Measurements from ENCODE around the gene ORAI2.

Gene ORAI2

DNA sequence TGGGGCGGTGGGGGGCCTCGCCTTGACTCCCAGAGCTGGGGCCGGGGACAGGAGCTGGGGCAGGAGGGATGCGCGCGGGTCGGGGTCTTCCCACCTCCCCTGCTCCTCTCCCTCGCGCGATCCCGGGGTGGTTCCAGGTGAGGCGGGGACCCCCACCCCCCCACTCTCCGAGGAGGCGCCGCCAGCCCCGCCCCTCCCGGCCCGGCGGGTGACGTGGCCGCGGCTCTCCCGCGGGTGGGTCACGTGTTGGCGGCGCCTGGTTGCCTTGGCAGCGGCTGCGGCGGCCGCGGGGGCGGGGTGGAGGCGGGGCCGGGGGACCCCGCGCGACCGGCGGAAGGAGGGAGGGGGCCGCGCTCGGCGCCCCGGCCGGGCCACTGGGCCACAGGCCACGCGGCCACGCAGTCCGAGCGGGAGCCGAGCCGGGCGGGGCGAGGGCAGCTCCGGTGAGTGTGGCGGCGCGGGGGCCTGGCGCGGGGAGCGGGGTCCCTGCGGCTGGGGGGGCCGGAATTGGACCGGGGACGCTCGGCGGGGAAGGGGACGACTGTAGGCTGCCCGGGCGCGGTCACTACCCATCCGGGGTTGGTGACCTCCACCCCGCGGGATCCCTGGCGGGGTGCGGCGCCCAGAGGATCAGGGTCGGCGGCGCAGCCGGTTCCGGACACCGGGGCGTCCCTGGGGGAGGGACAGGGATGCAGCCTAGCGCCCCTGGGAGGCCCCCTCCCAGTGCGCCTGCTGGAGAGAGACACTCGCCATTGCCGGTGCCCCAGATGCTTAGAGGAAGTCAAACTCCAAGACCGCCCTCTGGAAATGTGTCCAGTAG lies at the start of gene ORAI2:
ORAI2 (plus strand) TSS at position 357 of the 820 bp plus-strand sequence. CDS start 5,382 bp downstream, outside the sequence.
- Histone ChIP-seq H3K4me1 (ENCODE audit: control insufficient read depth in 1 of 2, insufficient read depth in 2 of 2, low read length in 2 of 2) (peaks cover 0 to 17% of the 10 kb centered on the region in 2 donors), H3K27me3 (ENCODE audit: low read depth, low read length) (no peaks in the 10 kb centered on the region), H3K36me3 (ENCODE audit: control insufficient read depth in 1 of 2, insufficient read depth in 2 of 2, low read length in 2 of 2) (no peaks in the 10 kb centered on the region), H3K27ac (ENCODE audit: low read length) (no peak within 1 kb of the TSS), H3K9me3 (ENCODE audit: control insufficient read depth in 1 of 2, low read length in 2 of 2) (no peaks in the 10 kb centered on the region), H3K4me3 (ENCODE audit: low read depth in 1 of 2, low read length in 2 of 2) (peak within 1 kb of the TSS; percentile 60 to 82)

GRCh38 chr7:102387064-102387463 lies 46.3 kb upstream of the ORAI2 start:
- Histone ChIP-seq H3K9me3 (ENCODE audit: control insufficient read depth in 1 of 2, low read length in 2 of 2) (no peaks in the 10 kb centered on the region), H3K27ac (ENCODE audit: low read length) (no peak overlapping the region), H3K4me1 (ENCODE audit: control insufficient read depth in 1 of 2, insufficient read depth in 2 of 2, low read length in 2 of 2) (no peaks in the 10 kb centered on the region), H3K36me3 (ENCODE audit: control insufficient read depth in 1 of 2, insufficient read depth in 2 of 2, low read length in 2 of 2) (peaks cover 6 to 10% of the 10 kb centered on the region in 2 donors), H3K27me3 (ENCODE audit: low read depth, low read length) (no peaks in the 10 kb centered on the region), H3K4me3 (ENCODE audit: low read depth in 1 of 2, low read length in 2 of 2) (no peak overlapping the region)

GRCh38 chr7:102389810-102390209 lies 43.6 kb upstream of the ORAI2 start:
- Histone ChIP-seq H3K4me3 (ENCODE audit: low read depth in 1 of 2, low read length in 2 of 2) (no peak overlapping the region), H3K27me3 (ENCODE audit: low read depth, low read length) (no peaks in the 10 kb centered on the region), H3K36me3 (ENCODE audit: control insufficient read depth in 1 of 2, insufficient read depth in 2 of 2, low read length in 2 of 2) (peaks cover 6 to 10% of the 10 kb centered on the region in 2 donors), H3K27ac (ENCODE audit: low read length) (no peak overlapping the region), H3K4me1 (ENCODE audit: control insufficient read depth in 1 of 2, insufficient read depth in 2 of 2, low read length in 2 of 2) (no peaks in the 10 kb centered on the region), H3K9me3 (ENCODE audit: control insufficient read depth in 1 of 2, low read length in 2 of 2) (no peaks in the 10 kb centered on the region)

DNA sequence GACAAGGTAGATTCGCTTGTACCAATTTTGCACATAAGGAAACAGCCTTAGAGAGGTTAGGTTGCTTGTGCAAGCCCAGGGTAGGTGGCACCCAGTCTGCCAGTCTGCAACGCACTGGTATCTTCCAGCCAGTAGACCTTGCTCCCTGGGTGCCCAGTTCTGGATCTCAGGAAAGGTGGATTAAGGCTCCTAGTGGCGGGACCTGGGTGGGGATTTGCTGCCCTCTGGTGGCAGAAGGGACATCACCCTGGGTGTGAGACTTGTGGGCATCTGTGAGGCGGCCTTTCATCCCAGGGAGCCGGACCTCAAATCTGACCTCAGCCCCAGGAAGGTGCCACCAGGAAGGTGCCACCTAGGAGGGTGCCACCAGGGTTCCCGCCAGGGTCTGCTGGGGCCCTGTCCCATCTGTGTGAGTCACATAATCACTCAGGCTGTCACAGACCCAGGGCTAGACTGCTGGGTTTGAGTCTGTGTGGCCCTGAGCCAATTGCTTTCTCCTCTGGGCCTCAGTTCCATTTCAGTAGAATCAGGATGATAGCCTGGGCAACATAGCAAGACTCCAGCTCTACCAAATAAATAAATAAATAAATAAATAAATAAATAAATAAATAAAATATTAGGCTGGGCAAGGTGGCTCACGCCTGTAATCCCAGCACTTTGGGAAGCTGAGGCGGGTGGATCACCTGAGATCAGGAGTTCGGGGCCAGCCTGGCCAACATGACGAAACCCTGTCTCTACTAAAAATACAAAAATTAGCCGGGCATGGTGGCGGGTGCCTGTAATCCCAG lies 42.5 kb upstream of the ORAI2 start:
- Histone ChIP-seq H3K36me3 (ENCODE audit: control insufficient read depth in 1 of 2, insufficient read depth in 2 of 2, low read length in 2 of 2) (peaks cover 6 to 10% of the 10 kb centered on the region in 2 donors), H3K4me3 (ENCODE audit: low read depth in 1 of 2, low read length in 2 of 2) (no peak overlapping the region), H3K27ac (ENCODE audit: low read length) (no peak overlapping the region)

GRCh38 chr7:102392330-102392729 lies 41.0 kb upstream of the ORAI2 start:
- H3K4me1 ChIP-seq (ENCODE audit: control insufficient read depth in 1 of 2, insufficient read depth in 2 of 2, low read length in 2 of 2): peaks cover 5 to 7% of the 10 kb centered on the region in 2 donors
- no peaks in the 10 kb centered on the region for H3K27me3 ChIP-seq (ENCODE audit: low read depth, low read length)
- no peak overlapping the region for H3K4me3 ChIP-seq (ENCODE audit: low read depth in 1 of 2, low read length in 2 of 2)
- no peak overlapping the region for H3K27ac ChIP-seq (ENCODE audit: low read length)
- peaks cover 0 to 9% of the 10 kb centered on the region in 2 donors for H3K36me3 ChIP-seq (ENCODE audit: control insufficient read depth in 1 of 2, insufficient read depth in 2 of 2, low read length in 2 of 2)
- H3K9me3 ChIP-seq (ENCODE audit: control insufficient read depth in 1 of 2, low read length in 2 of 2): no peaks in the 10 kb centered on the region

More for the DNA sequence above, 42.5 kb upstream of the ORAI2 start:
- Histone ChIP-seq H3K27me3 (ENCODE audit: low read depth, low read length) (no peaks in the 10 kb centered on the region), H3K4me1 (ENCODE audit: control insufficient read depth in 1 of 2, insufficient read depth in 2 of 2, low read length in 2 of 2) (no peaks in the 10 kb centered on the region), H3K9me3 (ENCODE audit: control insufficient read depth in 1 of 2, low read length in 2 of 2) (no peaks in the 10 kb centered on the region)

DNA sequence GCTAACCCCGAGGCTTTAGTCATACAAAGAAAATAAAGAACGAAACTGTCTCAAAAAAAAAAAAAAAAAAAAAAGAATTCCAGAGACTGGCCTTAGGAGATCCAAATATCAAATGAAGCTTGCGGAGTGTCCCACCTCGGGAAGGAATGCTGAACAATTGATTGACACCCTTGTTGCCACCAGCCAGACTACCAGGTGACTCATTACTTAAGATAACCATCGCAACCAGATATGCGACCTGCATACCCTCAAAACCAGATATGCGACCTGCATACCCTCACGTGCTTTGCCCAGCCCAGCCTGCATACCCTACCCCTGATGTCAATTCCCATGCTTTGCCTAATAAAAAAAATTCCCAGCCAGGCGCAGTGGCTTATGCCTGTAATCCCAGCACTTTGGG lies 39.9 kb upstream of the ORAI2 start:
- peaks cover 7 to 9% of the 10 kb centered on the region in 2 donors for H3K4me1 ChIP-seq (ENCODE audit: control insufficient read depth in 1 of 2, insufficient read depth in 2 of 2, low read length in 2 of 2)
- H3K4me3 ChIP-seq (ENCODE audit: low read depth in 1 of 2, low read length in 2 of 2): no peak overlapping the region
- no peaks in the 10 kb centered on the region for H3K27me3 ChIP-seq (ENCODE audit: low read depth, low read length)
- H3K27ac ChIP-seq (ENCODE audit: low read length): no peak overlapping the region
- no peaks in the 10 kb centered on the region for H3K9me3 ChIP-seq (ENCODE audit: control insufficient read depth in 1 of 2, low read length in 2 of 2)
- H3K36me3 ChIP-seq (ENCODE audit: control insufficient read depth in 1 of 2, insufficient read depth in 2 of 2, low read length in 2 of 2): peaks cover 0 to 4% of the 10 kb centered on the region in 2 donors

GRCh38 chr7:102395592-102395872 lies 37.8 kb upstream of the ORAI2 start:
- Histone ChIP-seq H3K4me3 (ENCODE audit: low read depth in 1 of 2, low read length in 2 of 2) (peak overlapping the region; percentile 99), H3K27ac (ENCODE audit: low read length) (peak overlapping the region; percentile 84), H3K4me1 (ENCODE audit: control insufficient read depth in 1 of 2, insufficient read depth in 2 of 2, low read length in 2 of 2) (peaks cover 7 to 9% of the 10 kb centered on the region in 2 donors), H3K36me3 (ENCODE audit: control insufficient read depth in 1 of 2, insufficient read depth in 2 of 2, low read length in 2 of 2) (peaks cover 6 to 17% of the 10 kb centered on the region in 2 donors), H3K27me3 (ENCODE audit: low read depth, low read length) (no peaks in the 10 kb centered on the region), H3K9me3 (ENCODE audit: control insufficient read depth in 1 of 2, low read length in 2 of 2) (no peaks in the 10 kb centered on the region)

DNA sequence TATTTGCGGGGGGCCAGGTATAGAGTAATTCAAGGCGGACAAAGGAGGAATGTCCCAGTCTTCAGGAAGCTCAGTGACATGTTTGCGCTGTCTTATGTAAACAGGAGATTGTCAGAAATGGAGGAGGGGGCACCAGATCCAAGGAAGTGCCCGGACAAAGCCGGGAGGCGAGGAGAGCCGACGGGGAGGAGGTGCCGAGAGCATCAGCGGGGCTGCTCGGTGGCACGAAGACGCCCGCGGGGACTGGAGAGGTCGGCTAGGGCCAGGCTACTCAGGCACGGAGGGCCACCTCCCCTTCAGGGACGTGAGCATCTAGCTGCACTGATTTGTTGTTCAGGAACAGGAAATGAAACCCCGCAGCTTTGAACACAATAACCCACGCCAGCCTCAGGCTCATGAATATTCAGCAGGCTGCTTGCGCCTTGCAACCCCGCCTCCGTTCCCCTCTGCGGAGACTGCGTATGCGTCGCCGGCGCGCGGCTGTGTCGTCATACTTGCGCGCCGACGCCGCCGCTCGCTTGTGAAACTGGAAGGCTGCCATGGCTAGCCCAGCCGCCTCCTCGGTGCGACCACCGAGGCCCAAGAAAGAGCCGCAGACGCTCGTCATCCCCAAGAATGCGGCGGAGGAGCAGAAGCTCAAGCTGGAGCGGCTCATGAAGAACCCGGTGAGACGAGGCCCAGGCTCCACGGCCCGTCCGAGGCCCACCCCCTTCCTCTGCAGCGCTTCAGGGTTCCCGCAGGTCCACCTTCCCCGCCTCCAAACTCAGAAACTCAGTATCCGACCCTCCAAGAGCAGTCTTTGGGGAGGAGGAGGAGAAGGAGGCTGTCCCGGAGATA lies 37.3 kb upstream of the ORAI2 start, which contains the start of gene PRKRIP1:
PRKRIP1 (plus strand) TSS at position 491 of the 837 bp plus-strand sequence; CDS start at position 540, 49 bp downstream.
- no peaks in the 10 kb centered on the region for H3K9me3 ChIP-seq (ENCODE audit: control insufficient read depth in 1 of 2, low read length in 2 of 2)
- peaks cover 6 to 22% of the 10 kb centered on the region in 2 donors for H3K36me3 ChIP-seq (ENCODE audit: control insufficient read depth in 1 of 2, insufficient read depth in 2 of 2, low read length in 2 of 2)
- peaks cover 7 to 9% of the 10 kb centered on the region in 2 donors for H3K4me1 ChIP-seq (ENCODE audit: control insufficient read depth in 1 of 2, insufficient read depth in 2 of 2, low read length in 2 of 2)
- H3K4me3 ChIP-seq (ENCODE audit: low read depth in 1 of 2, low read length in 2 of 2): peak within 1 kb of the TSS; percentile 99
- no peaks in the 10 kb centered on the region for H3K27me3 ChIP-seq (ENCODE audit: low read depth, low read length)
- H3K27ac ChIP-seq (ENCODE audit: low read length): peak within 1 kb of the TSS; percentile 90

DNA sequence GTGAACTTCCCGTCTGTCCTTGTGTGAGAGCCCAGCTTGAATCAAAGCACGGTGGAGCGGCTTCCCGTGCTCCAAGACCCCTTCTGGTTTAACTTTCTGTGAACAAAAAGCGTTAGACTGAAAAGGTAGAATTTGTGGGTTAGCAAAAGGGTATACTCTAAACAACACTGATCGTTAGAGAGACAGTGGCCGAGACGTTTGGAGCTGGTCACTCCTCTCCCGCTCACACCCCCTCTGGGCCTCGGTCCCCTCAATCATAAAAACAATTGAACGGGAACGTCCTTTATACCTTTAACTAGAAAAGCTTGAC lies 36.7 kb upstream of the ORAI2 start:
- H3K9me3 ChIP-seq (ENCODE audit: control insufficient read depth in 1 of 2, low read length in 2 of 2): no peaks in the 10 kb centered on the region

GRCh38 chr7:102398543-102398942 lies 34.8 kb upstream of the ORAI2 start:
- no peaks in the 10 kb centered on the region for H3K9me3 ChIP-seq (ENCODE audit: control insufficient read depth in 1 of 2, low read length in 2 of 2)
- no peak overlapping the region for H3K27ac ChIP-seq (ENCODE audit: low read length)
- no peaks in the 10 kb centered on the region for H3K27me3 ChIP-seq (ENCODE audit: low read depth, low read length)
- H3K36me3 ChIP-seq (ENCODE audit: control insufficient read depth in 1 of 2, insufficient read depth in 2 of 2, low read length in 2 of 2): peaks cover 6 to 42% of the 10 kb centered on the region in 2 donors
- H3K4me1 ChIP-seq (ENCODE audit: control insufficient read depth in 1 of 2, insufficient read depth in 2 of 2, low read length in 2 of 2): peaks cover 7 to 9% of the 10 kb centered on the region in 2 donors
- no peak overlapping the region for H3K4me3 ChIP-seq (ENCODE audit: low read depth in 1 of 2, low read length in 2 of 2)

More for the DNA sequence above, 36.7 kb upstream of the ORAI2 start:
- peaks cover 6 to 24% of the 10 kb centered on the region in 2 donors for H3K36me3 ChIP-seq (ENCODE audit: control insufficient read depth in 1 of 2, insufficient read depth in 2 of 2, low read length in 2 of 2)
- H3K4me1 ChIP-seq (ENCODE audit: control insufficient read depth in 1 of 2, insufficient read depth in 2 of 2, low read length in 2 of 2): peaks cover 7 to 9% of the 10 kb centered on the region in 2 donors
- peak overlapping the region; percentile 90 for H3K27ac ChIP-seq (ENCODE audit: low read length)
- no peaks in the 10 kb centered on the region for H3K27me3 ChIP-seq (ENCODE audit: low read depth, low read length)
- peak overlapping the region; percentile 99 for H3K4me3 ChIP-seq (ENCODE audit: low read depth in 1 of 2, low read length in 2 of 2)

- Histone ChIP-seq H3K4me1 (ENCODE audit: control insufficient read depth in 1 of 2, insufficient read depth in 2 of 2, low read length in 2 of 2) (peaks cover 7 to 16% of the 10 kb centered on the region in 2 donors), H3K36me3 (ENCODE audit: control insufficient read depth in 1 of 2, insufficient read depth in 2 of 2, low read length in 2 of 2) (peaks cover 11 to 47% of the 10 kb centered on the region in 2 donors), H3K4me3 (ENCODE audit: low read depth in 1 of 2, low read length in 2 of 2) (no peak overlapping the region)
Measured at GRCh38 chr7:102400360-102400759, 33.0 kb upstream of the ORAI2 start.

More at GRCh38 chr7:102400360-102400759, 33.0 kb upstream of the ORAI2 start:
- Histone ChIP-seq H3K27me3 (ENCODE audit: low read depth, low read length) (no peaks in the 10 kb centered on the region), H3K27ac (ENCODE audit: low read length) (no peak overlapping the region), H3K9me3 (ENCODE audit: control insufficient read depth in 1 of 2, low read length in 2 of 2) (no peaks in the 10 kb centered on the region)

Measured in muscle layer of duodenum (tissue), 2 donors.